ENCODE results near the gene GLIPR1L1.

DNA sequence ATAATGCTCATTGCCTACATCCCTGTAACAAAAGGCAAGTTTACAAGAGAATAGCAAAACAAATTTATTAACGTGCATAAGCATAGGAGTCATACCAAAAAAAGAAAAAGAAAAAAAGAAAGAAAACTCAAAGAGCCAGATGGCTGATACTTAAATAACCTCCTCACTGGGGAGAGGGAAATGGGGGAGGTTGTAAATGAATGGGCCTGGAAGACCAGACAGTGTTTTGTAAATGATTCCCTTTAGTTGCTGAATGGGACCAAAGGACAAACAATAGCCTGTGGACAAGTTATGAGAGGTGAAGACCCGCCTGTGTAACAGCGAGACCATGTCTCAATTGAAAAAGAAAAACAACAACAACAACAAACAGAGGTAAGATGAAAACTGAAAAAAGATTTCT, 39.7 kb upstream of the GLIPR1L1 start:
- TF ChIP-seq, protein P1, sequence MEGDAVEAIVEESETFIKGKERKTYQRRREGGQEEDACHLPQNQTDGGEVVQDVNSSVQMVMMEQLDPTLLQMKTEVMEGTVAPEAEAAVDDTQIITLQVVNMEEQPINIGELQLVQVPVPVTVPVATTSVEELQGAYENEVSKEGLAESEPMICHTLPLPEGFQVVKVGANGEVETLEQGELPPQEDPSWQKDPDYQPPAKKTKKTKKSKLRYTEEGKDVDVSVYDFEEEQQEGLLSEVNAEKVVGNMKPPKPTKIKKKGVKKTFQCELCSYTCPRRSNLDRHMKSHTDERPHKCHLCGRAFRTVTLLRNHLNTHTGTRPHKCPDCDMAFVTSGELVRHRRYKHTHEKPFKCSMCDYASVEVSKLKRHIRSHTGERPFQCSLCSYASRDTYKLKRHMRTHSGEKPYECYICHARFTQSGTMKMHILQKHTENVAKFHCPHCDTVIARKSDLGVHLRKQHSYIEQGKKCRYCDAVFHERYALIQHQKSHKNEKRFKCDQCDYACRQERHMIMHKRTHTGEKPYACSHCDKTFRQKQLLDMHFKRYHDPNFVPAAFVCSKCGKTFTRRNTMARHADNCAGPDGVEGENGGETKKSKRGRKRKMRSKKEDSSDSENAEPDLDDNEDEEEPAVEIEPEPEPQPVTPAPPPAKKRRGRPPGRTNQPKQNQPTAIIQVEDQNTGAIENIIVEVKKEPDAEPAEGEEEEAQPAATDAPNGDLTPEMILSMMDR (conservative IDR thresholded peaks at IDR 0.05; ENCODE audit: low read depth in 2 of 2) = no peak
- TF ChIP-seq POLR2AphosphoS5 (IDR thresholded peaks at IDR 0.05; ENCODE audit: low read depth) = no peak
- TF ChIP-seq REST (IDR thresholded peaks at IDR 0.05; ENCODE audit: unreplicated experiment) = no peak
- TF ChIP-seq, protein P2, sequence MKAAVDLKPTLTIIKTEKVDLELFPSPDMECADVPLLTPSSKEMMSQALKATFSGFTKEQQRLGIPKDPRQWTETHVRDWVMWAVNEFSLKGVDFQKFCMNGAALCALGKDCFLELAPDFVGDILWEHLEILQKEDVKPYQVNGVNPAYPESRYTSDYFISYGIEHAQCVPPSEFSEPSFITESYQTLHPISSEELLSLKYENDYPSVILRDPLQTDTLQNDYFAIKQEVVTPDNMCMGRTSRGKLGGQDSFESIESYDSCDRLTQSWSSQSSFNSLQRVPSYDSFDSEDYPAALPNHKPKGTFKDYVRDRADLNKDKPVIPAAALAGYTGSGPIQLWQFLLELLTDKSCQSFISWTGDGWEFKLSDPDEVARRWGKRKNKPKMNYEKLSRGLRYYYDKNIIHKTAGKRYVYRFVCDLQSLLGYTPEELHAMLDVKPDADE (IDR thresholded peaks at IDR 0.05) = no peak
- no peak for TF ChIP-seq EZH2 (IDR thresholded peaks at IDR 0.05; ENCODE audit: low read depth, unreplicated experiment)
- no peak for TF ChIP-seq EZH2phosphoT487 (IDR thresholded peaks at IDR 0.05; ENCODE audit: unreplicated experiment)
